Uterus (tissue), 4 donors: ENCODE results near the gene OR7C2. TPM values are rescaled to one million over a fixed set of nuclear protein-coding genes. Genes with fewer than 3 reads are reported as not detected.

Experiments
- DNase-seq, 2 donors: peaks; one replicate each; pipeline ENCODE4 v3.0.0-alpha.2; 2019 to 2020
- H3K27ac ChIP-seq, 2 donors: fragments of 200-600 bp; sonication (generic); 1 replicate in 1 of 2; 2 replicates in 1 of 2; pipeline ENCODE4 v1.5.1; 2016 to 2018
- H3K27me3 ChIP-seq, 2 donors: fragments of 200-600 bp; sonication (generic); one replicate each; pipeline ENCODE4 v1.5.1; 2018 to 2019; ENCODE audit warnings: control low read depth in 1 of 2
- H3K36me3 ChIP-seq, 2 donors: fragments of 200-600 bp; sonication (generic); one replicate each; pipeline ENCODE4 v1.5.1; 2019; ENCODE audit warnings: control low read depth in 1 of 2
- H3K4me1 ChIP-seq, 2 donors: fragments of 200-600 bp; sonication (generic); one replicate each; pipeline ENCODE4 v1.5.1; 2018 to 2019; ENCODE audit warnings: control low read depth in 1 of 2
- H3K4me3 ChIP-seq, 2 donors: fragments of 200-600 bp; sonication (generic); 1 replicate in 1 of 2; 2 replicates in 1 of 2; pipeline ENCODE4 v1.5.1; 2018 to 2019; ENCODE audit warnings: mild to moderate bottlenecking in 1 of 2
- H3K9me3 ChIP-seq, 2 donors: fragments of 200-600 bp; sonication (generic); one replicate each; pipeline ENCODE4 v1.5.1; 2019; ENCODE audit warnings: control low read depth in 1 of 2
- CTCF ChIP-seq, 4 experiments: fragments of 200-600 bp in 2 of 4; fragments of 450-650 bp in 2 of 4; sonication (generic) in 2 of 4; IDR thresholded peaks; one replicate each; pipeline ENCODE4 v1.5.1; 2016 to 2019; ENCODE audit warnings: antibody characterized with exemption in 4 of 4, mild to moderate bottlenecking in 2 of 4, moderate library complexity in 1 of 4
- POLR2A ChIP-seq, 2 donors: fragments of 450-650 bp; IDR thresholded peaks; one replicate each; pipeline ENCODE4 v1.6.1; 2016; ENCODE audit warnings: antibody characterized with exemption in 2 of 2, mild to moderate bottlenecking in 1 of 2, moderate library complexity in 1 of 2
- intact Hi-C: fragments of 100-400 bp; cut with DNase I; formaldehyde crosslinking; loops from one replicate; pipeline ENCODE4 v1.15.1; 2023; ENCODE audit warnings: low total_unique reads
- total RNA-seq, 4 donors: library from RNA; depleted of rRNA in 3 of 4; stranded (reverse); fragments of >200 nt in 3 of 4; gene quantifications; one replicate each; pipeline versions ENCODE4 v1.1.0 to v1.2.4, GENCODE V29; 2014 to 2023
- donor health status: DM: yes; HTN: yes; CAD: no.

The OR7C2 gene
- total RNA-seq, 4 donors from 2014 or later: not detected

DNA sequence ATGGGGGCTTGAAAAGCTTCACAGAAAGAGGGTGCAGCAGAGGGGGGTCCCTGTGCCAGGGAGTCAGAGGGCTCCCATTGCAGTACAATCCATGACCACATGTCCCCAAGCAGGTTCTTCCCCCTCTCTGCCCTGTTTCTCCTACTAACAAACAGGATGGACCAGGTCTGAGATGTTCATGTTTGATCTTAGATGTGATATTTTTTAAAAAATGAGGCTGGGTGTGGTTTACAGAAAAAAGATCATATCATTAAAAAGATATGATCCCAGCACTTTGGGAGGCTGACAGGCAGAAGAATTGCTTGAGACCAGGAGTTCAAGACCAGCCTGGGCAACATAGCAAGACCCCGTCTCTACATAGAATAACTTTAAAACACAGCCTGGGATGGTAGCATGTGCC is 9.1 kb downstream of the OR7C2 start:
- Histone ChIP-seq H3K4me1 (no peaks in the 10 kb centered on the region), H3K27ac (no peak overlapping the region), H3K4me3 (no peak overlapping the region), H3K27me3 (no peaks in the 10 kb centered on the region), H3K36me3 (no peaks in the 10 kb centered on the region), H3K9me3 (no peaks in the 10 kb centered on the region)
- TF ChIP-seq POLR2A (IDR thresholded peaks at IDR 0.05) (no peak), CTCF (IDR thresholded peaks at IDR 0.05) (no peak)
- intact Hi-C loops: no loop called here
- DNase-seq: no peak

GRCh38 chr19:14952767-14953166 is 11.5 kb downstream of the OR7C2 start:
- no peak overlapping the region for H3K4me3 ChIP-seq
- H3K27ac ChIP-seq: no peak overlapping the region
- H3K9me3 ChIP-seq: no peaks in the 10 kb centered on the region
- H3K27me3 ChIP-seq: no peaks in the 10 kb centered on the region
- H3K4me1 ChIP-seq: no peaks in the 10 kb centered on the region
- DNase-seq: no peak
- TF ChIP-seq CTCF (IDR thresholded peaks at IDR 0.05): no peak
- TF ChIP-seq POLR2A (IDR thresholded peaks at IDR 0.05): no peak
- intact Hi-C loops: no loop called here
- no peaks in the 10 kb centered on the region for H3K36me3 ChIP-seq

- Histone ChIP-seq H3K36me3 (no peaks in the 10 kb centered on the region), H3K4me1 (no peaks in the 10 kb centered on the region), H3K4me3 (no peak overlapping the region), H3K27ac (no peak overlapping the region), H3K27me3 (no peaks in the 10 kb centered on the region), H3K9me3 (no peaks in the 10 kb centered on the region)
- intact Hi-C loops: no loop called here
- no peak for TF ChIP-seq POLR2A (IDR thresholded peaks at IDR 0.05)
- TF ChIP-seq CTCF (IDR thresholded peaks at IDR 0.05): no peak
- no peak for DNase-seq
These were observed 12.9 kb downstream of the OR7C2 start for GRCh38 chr19:14954071-14954655.

GRCh38 chr19:14957464-14957863 is 16.2 kb downstream of the OR7C2 start:
- DNase-seq: no peak
- Histone ChIP-seq H3K4me1 (no peaks in the 10 kb centered on the region), H3K27ac (no peak overlapping the region), H3K36me3 (no peaks in the 10 kb centered on the region), H3K9me3 (no peaks in the 10 kb centered on the region), H3K27me3 (no peaks in the 10 kb centered on the region), H3K4me3 (no peak overlapping the region)
- TF ChIP-seq POLR2A (IDR thresholded peaks at IDR 0.05): no peak
- TF ChIP-seq CTCF (IDR thresholded peaks at IDR 0.05): no peak
- intact Hi-C loops: no loop called here

GRCh38 chr19:14959263-14959662 is 18.0 kb downstream of the OR7C2 start:
- Histone ChIP-seq H3K27me3 (no peaks in the 10 kb centered on the region), H3K27ac (no peak overlapping the region), H3K4me1 (no peaks in the 10 kb centered on the region), H3K36me3 (no peaks in the 10 kb centered on the region), H3K9me3 (no peaks in the 10 kb centered on the region), H3K4me3 (no peak overlapping the region)
- no peak for DNase-seq
- no peak for TF ChIP-seq POLR2A (IDR thresholded peaks at IDR 0.05)
- no peak for TF ChIP-seq CTCF (IDR thresholded peaks at IDR 0.05)
- intact Hi-C loops: no loop called here
